Effector memory CD4-positive, alpha-beta T cell (primary cell): ENCODE results near the gene AOPEP.

Experiments
- DNase-seq, 3 donors: peaks; one replicate each; pipeline ENCODE4 v3.0.0-alpha.2; 2020
- H3K27ac ChIP-seq: 2 replicates; pipeline ENCODE4 v1.7.0; 2013; ENCODE audit warnings: mild to moderate bottlenecking, low read length, moderate library complexity; ENCODE audit not compliant: insufficient read depth, poor library complexity, severe bottlenecking
- H3K27me3 ChIP-seq: replicated peaks from 2 replicates; pipeline ENCODE4 v1.7.0; 2013; ENCODE audit warnings: mild to moderate bottlenecking, low read length; ENCODE audit not compliant: insufficient read depth, control insufficient read depth, poor library complexity, severe bottlenecking
- H3K36me3 ChIP-seq: 2 replicates; pipeline ENCODE4 v1.7.0; 2013; ENCODE audit warnings: mild to moderate bottlenecking, low read length, moderate library complexity; ENCODE audit not compliant: control insufficient read depth, insufficient read depth
- H3K4me1 ChIP-seq: 2 replicates; pipeline ENCODE4 v1.7.0; 2013; ENCODE audit warnings: low read length, mild to moderate bottlenecking; ENCODE audit not compliant: control insufficient read depth, insufficient read depth, poor library complexity, severe bottlenecking
- H3K4me3 ChIP-seq: 2 replicates; pipeline ENCODE4 v1.7.0; 2013; ENCODE audit warnings: low read length, low read depth, mild to moderate bottlenecking; ENCODE audit not compliant: insufficient read depth, poor library complexity, severe bottlenecking
- H3K9me3 ChIP-seq: 2 replicates; pipeline ENCODE4 v1.7.0; 2013; ENCODE audit warnings: mild to moderate bottlenecking, low read length, moderate library complexity; ENCODE audit not compliant: control insufficient read depth

AOPEP gene

DNA sequence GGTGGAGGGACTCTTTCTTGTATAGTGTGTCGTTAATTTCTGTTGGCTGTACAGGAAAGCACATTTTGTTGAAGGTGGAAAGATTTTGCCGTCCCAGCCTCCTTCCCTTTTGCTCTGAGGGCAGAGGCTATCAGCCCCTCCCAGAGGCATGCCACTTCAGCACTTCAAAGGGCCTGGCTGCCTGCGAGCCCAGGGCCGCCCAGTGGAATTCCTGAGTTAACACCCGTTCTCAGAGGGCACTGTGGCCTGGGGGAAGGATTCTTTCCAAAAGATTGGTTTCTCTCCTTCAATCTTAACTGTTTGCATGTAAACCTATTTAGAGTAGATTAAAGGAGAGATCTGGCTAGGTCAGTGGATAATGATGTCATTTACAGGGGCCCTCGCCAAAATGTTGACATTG is 352.4 kb downstream of the AOPEP start:
- Histone ChIP-seq H3K27ac (no peak overlapping the region), H3K36me3 (no peaks in the 10 kb centered on the region), H3K4me3 (no peak overlapping the region), H3K4me1 (no peaks in the 10 kb centered on the region), H3K9me3 (no peaks in the 10 kb centered on the region), H3K27me3 (no peaks in the 10 kb centered on the region)
- DNase-seq: no peak

DNA sequence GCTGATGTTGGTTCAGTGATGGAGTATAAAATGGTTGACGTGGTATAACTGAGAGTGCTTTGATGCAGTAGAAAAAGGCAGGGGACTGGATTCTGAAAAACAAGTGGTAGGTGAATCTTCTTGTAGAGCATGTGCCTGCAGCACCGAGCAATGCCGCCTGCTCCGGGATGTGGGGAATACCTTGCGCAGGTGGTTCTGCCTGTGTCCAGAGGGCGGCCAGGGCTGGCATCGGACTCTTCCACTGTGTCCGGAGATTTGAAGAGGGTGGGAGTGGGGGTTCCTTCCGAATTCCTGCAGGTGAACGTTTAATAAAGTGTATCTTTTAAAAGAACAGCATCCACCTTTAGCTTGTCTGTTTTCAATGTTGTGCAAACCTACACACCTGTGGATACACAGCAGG is 353.0 kb downstream of the AOPEP start:
- H3K4me3 ChIP-seq: no peak overlapping the region
- H3K27me3 ChIP-seq: no peaks in the 10 kb centered on the region
- no peaks in the 10 kb centered on the region for H3K36me3 ChIP-seq
- no peaks in the 10 kb centered on the region for H3K4me1 ChIP-seq
- H3K27ac ChIP-seq: no peak overlapping the region
- no peaks in the 10 kb centered on the region for H3K9me3 ChIP-seq
- DNase-seq: no peak

DNA sequence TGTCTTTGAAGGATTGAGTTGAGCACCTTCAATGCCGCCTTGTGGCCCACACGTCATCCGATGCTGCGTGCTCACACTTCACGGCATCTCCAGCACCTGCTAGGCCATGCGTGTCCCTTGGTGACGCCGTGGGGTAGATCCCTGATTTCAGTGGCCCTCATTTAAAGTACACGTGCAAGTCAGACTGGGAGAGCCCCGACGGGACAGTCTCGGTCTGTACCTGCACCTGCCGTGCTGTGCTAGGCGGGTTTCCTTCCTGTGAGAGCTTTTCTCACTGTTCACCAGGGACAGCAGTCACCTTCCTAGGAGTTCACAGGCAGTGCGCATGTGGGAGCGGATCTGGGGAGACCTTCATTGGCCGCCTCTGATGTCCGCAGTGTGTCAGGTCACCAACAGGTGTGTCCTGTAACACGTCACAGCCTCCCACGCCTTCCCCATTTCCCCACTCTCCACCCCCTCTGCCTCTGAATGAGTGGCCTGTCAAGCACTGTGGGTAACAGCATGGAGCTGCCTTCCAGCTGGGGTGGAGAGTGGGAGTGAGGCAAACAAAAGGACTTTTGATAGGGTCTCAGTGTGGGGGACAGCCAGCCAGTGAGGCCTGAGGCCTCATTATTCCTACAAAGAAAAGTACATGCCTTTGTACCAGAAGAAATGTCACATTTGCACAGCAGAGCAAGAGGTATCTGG is 354.6 kb downstream of the AOPEP start:
- no peak overlapping the region for H3K27ac ChIP-seq
- no peaks in the 10 kb centered on the region for H3K36me3 ChIP-seq
- no peaks in the 10 kb centered on the region for H3K27me3 ChIP-seq
- no peaks in the 10 kb centered on the region for H3K9me3 ChIP-seq
- DNase-seq: no peak
- H3K4me3 ChIP-seq: no peak overlapping the region
- H3K4me1 ChIP-seq: no peaks in the 10 kb centered on the region

DNA sequence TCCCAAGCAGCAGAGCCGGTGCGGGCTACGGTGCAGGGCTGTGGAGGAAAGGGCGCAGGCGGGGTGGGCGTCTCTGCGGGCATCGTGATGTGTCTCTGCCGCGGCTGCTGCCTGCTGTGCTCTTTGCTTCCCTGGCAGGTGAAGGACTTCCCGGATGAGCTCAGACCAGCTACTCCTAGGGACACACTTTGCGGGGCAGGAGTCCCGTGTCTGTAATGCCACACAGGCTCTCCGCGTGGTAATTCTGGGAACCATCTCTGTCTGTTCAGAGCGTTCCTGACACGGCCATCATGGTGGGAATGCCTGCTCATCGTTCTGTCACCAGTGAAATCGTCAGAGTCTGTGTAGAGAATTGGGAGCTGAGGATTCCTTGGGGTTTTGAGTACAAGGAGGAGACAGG is 355.5 kb downstream of the AOPEP start:
- Histone ChIP-seq H3K27ac (no peak overlapping the region), H3K9me3 (no peaks in the 10 kb centered on the region), H3K36me3 (no peaks in the 10 kb centered on the region), H3K27me3 (no peaks in the 10 kb centered on the region), H3K4me1 (no peaks in the 10 kb centered on the region), H3K4me3 (no peak overlapping the region)
- DNase-seq: no peak

DNA sequence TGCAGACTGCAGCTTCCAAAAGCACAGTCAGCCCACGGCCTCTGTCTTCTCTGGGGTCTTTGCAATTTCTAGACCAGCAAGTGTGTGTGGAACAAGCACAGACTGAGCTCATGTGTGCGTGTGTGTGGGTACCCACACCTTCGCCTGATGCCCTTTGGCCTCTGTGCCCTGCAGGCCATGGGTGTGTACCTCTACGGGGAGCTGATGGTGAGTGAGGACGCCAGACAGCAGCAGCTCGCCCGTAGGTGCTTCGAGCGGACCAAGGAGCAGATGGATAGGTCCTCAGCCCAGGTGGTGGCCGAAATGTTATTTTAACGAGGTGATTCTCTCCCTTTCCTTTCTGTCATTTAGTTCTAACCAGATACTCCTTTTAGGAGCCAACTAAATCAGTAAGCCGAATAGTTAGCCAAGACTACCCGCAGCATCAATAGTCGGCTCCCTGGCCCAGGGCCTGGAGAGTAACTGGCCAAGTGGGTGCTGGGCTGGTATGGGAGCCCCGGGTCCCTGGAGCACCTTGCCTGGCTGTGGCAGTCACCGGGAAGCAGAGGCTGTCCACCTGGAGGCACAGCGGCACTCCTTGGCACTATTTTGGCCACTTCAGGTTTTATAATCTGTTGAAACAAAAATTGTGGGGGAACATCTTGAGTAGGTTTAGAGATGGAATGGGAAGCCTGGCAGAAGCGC is 356.0 kb downstream of the AOPEP start:
- no peak overlapping the region for H3K27ac ChIP-seq

DNA sequence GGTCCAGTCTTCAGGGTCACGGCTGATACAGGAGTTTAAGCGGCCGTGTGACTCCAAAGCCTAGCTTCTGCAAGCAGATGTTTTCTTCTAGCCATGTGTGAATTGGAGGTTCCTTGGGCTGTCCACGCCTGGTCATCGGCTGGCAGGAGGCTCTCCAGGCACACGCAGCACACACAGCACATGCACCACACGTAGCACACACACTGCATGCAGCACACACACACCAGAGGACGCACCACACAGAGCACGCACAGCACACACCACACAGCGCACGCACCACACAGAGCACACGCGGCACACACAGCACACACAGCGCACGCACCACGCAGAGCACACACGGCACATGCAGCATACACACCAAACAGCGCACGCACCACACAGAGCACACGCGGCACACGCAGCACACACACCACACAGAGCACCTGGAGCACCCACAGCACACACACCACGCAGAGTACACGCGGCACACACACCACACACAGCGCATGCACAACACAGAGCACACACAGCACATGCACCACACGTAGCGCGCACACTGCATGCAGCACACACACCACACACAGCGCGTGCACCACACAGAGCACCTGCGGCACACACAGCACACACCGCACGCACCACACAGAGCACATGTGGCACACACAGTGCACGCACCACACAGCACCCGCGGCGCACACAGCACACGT is 356.7 kb downstream of the AOPEP start:
- H3K27me3 ChIP-seq: no peaks in the 10 kb centered on the region
- H3K36me3 ChIP-seq: no peaks in the 10 kb centered on the region
- H3K27ac ChIP-seq: no peak overlapping the region
- H3K4me1 ChIP-seq: no peaks in the 10 kb centered on the region
- H3K4me3 ChIP-seq: no peak overlapping the region
- DNase-seq: no peak
- H3K9me3 ChIP-seq: no peaks in the 10 kb centered on the region

More for the DNA sequence above, 356.0 kb downstream of the AOPEP start:
- Histone ChIP-seq H3K36me3 (no peaks in the 10 kb centered on the region), H3K4me3 (no peak overlapping the region), H3K4me1 (no peaks in the 10 kb centered on the region), H3K9me3 (no peaks in the 10 kb centered on the region), H3K27me3 (no peaks in the 10 kb centered on the region)
- DNase-seq: no peak

DNA sequence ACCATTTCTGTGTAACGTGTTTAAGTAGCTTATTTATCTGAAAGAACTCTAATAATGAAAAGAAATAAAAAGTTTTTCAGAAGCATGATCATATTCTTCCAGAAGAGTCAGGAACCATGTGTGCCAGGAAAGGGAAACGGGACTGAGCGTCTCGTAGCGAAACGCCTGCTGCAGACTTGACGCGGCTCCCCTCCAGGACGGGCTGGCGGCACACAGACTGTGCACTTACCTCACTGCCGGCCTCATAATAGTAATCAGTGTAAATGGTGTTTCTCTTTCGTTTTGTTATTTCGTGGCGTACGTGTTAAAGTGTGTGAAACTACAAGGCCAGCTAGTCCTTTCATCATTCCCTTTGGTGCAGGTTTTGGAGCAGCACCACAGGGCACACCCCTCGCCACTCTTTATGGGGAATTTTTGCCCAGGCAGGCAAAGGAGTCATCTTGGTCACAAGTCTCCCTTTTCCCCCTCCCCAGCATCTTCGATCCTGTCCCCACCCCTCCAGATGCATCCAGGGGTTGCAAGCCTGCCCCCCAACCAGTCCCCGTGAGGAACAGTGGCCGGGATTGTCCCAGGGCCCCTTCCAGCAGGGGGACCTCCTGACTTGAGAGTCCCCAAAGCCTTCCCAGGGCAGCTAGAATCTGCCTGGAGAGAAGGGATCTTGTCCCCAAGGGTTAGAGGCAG is 357.9 kb downstream of the AOPEP start:
- no peak for DNase-seq
- Histone ChIP-seq H3K27ac (no peak overlapping the region), H3K36me3 (no peaks in the 10 kb centered on the region), H3K4me3 (no peak overlapping the region), H3K9me3 (no peaks in the 10 kb centered on the region), H3K27me3 (no peaks in the 10 kb centered on the region), H3K4me1 (no peaks in the 10 kb centered on the region)

DNA sequence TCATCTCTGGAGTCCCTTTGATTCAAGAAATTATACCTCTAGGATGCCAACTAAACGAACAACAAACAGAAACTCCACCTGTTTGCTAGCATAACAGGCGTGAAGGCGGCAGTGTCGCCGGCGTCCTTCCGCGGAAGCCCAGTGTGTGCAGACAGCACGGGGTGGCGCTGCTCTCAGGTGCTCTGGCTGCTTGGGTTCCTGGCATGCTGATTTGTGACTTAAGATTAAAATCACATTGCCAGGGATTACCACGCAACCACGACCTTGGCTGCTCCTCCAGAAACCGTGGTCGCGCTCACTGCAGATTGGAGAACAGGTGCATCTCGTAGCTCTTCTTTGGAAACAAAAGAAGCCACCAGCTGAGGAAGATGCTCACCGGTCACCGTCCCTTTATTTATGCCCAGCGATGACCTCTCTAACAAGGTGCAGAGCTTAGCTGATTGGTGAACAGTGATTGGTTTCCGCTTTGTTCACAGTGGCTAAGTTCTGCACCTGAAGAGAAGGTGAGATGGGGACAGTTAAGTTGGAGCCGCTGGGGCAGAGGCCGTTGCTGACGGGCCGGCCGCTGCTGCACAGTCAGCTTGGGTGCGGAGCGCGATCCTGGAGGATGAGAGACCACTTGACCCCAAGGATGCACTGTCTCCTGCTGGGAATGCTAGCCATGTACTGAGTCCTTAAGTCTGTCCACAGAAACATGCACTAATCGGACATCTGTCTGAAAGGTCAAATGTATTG is 358.7 kb downstream of the AOPEP start:
- Histone ChIP-seq H3K27ac (no peak overlapping the region), H3K27me3 (no peaks in the 10 kb centered on the region), H3K4me1 (no peaks in the 10 kb centered on the region), H3K9me3 (no peaks in the 10 kb centered on the region), H3K36me3 (no peaks in the 10 kb centered on the region), H3K4me3 (no peak overlapping the region)
- no peak for DNase-seq

DNA sequence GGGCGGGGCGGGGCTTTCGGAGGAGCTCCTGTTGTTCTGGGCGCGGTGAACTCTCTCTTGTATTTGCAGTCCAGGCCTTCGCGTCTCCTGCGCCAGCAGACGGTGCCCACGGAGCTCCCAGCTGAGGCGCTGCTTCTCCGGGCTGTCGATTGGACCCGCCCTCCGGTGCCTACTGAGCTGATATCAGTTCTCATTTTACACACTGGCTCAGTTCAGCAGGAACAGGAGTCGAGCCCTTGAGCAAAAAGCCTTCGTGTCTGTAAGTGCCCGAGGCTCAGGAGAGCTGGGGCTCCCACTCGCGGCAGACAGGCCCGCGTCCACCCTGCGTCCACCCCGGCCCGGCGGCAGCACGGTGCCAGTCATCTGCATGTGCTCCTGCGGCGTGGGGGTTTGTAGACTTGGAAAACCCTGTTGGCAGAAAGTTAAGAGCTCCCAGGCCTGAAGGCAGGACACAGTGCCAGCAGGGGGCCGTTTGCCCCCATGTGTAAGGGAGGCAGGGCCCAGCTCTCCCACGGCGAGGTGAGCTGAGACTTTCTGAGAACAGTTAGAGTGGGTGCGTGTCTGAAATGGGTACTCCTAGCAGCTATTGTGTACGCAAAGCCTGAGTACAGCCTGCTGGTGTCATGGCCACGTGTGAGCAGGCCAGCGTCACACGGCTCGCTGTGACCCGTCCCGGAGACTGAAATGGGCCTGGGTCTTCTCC is 359.5 kb downstream of the AOPEP start:
- Histone ChIP-seq H3K4me1 (no peaks in the 10 kb centered on the region), H3K36me3 (no peaks in the 10 kb centered on the region)
- DNase-seq: no peak

More for the DNA sequence above, 359.5 kb downstream of the AOPEP start:
- no peaks in the 10 kb centered on the region for H3K27me3 ChIP-seq
- no peak overlapping the region for H3K27ac ChIP-seq
- no peak overlapping the region for H3K4me3 ChIP-seq
- no peaks in the 10 kb centered on the region for H3K9me3 ChIP-seq
